GM12878 (cell line): ENCODE measurements around the gene POU2AF1. TPM values are rescaled to one million over a fixed set of nuclear protein-coding genes. Genes with fewer than 3 reads are reported as not detected.

Experiments used
- ATAC-seq: fragments of 200-7000 bp; cut with Tn5 transposase; 3 replicates; pipeline ENCODE4 v1.9.1; 2020; ENCODE audit warnings: mild to moderate bottlenecking, moderate library complexity
- BruUV-seq: library from RNA; stranded (reverse); fragments of 400-500 nt; replicated peaks from 2 replicates; lab custom pipeline; 2021; lab: Mats Ljungman, UMichigan
- CTCF ChIA-PET: fragments of 300-600 bp; sonication (Branson Sonifier 250); formaldehyde crosslinking; extraction: SDS; loops from one replicate; lab custom pipeline; 2021; ENCODE audit warnings: inconsistent platforms; lab: Yijun Ruan, JAX
- POLR2A ChIA-PET: fragments of 350-600 bp; formaldehyde crosslinking; extraction: SDS; loops from one replicate; lab custom pipeline; 2021; ENCODE audit warnings: inconsistent platforms; lab: Charles Lee
- RAD21 ChIA-PET: fragments of 300-600 bp; sonication (Branson Sonifier 250); formaldehyde crosslinking; loops from one replicate; lab custom pipeline; 2023; ENCODE audit warnings: antibody characterized with exemption; ENCODE audit not compliant: unreplicated experiment; lab: Charles Lee
- SMC1A ChIA-PET: fragments of 300-600 bp; sonication (Branson Sonifier 250); formaldehyde crosslinking; loops from one replicate; lab custom pipeline; 2023; ENCODE audit not compliant: unreplicated experiment, uncharacterized antibody; lab: Charles Lee
- DNase-seq: peaks from one replicate; pipeline ENCODE4 v3.0.0-alpha.2; 2011; ENCODE audit warnings: low read depth, low spot score
- FAIRE-seq: peaks from 3 replicates; lab custom pipeline; 2011; peaks lifted over from hg19 to GRCh38; lab: Jason Lieb, UNC
- H2AFZ ChIP-seq: 2 replicates; pipeline ENCODE4 v1.6.0; 2011; ENCODE audit warnings: low read depth, low read length, control low read depth; ENCODE audit not compliant: control insufficient read depth
- H3K27ac ChIP-seq: 2 replicates; pipeline ENCODE4 v1.5.1; 2011; ENCODE audit warnings: control low read depth; ENCODE audit not compliant: control insufficient read depth, insufficient read depth
- H3K27me3 ChIP-seq, 2 experiments: replicated peaks in 1 of 2; 2 replicates each; pipeline versions ENCODE4 v1.6.0 to v1.6.1; 2011; ENCODE audit warnings: low read length in 1 of 2; ENCODE audit not compliant: control insufficient read depth in 2 of 2, insufficient read depth in 2 of 2
- H3K36me3 ChIP-seq, 2 experiments: 2 replicates each; pipeline ENCODE4 v1.5.1; 2011; ENCODE audit warnings: low read length in 1 of 2; ENCODE audit not compliant: control insufficient read depth in 2 of 2, insufficient read depth in 2 of 2
- H3K4me1 ChIP-seq: 2 replicates; pipeline ENCODE4 v1.6.1; 2011; ENCODE audit warnings: mild to moderate bottlenecking, low read length, moderate library complexity, mixed read lengths; ENCODE audit not compliant: control insufficient read depth, insufficient read depth
- H3K4me2 ChIP-seq: 2 replicates; pipeline ENCODE4 v1.6.0; 2011; ENCODE audit warnings: control low read depth; ENCODE audit not compliant: control insufficient read depth, insufficient read depth
- H3K4me3 ChIP-seq: fragments of 200-600 bp; sonication (generic); 2 replicates; pipeline ENCODE4 v1.5.1; 2016
- H3K79me2 ChIP-seq: 2 replicates; pipeline ENCODE4 v1.6.0; 2011; ENCODE audit warnings: low read length; ENCODE audit not compliant: control insufficient read depth, insufficient read depth
- H3K9ac ChIP-seq: 2 replicates; pipeline ENCODE4 v1.8.0; 2011; ENCODE audit warnings: low read length, control low read depth, mixed read lengths; ENCODE audit not compliant: control insufficient read depth, insufficient read depth
- H3K9me3 ChIP-seq: replicated peaks from 3 replicates; pipeline ENCODE4 v1.5.1; 2011; ENCODE audit warnings: mild to moderate bottlenecking, low read length; ENCODE audit not compliant: control insufficient read depth, insufficient read depth
- H4K20me1 ChIP-seq: 2 replicates; pipeline ENCODE4 v1.6.0; 2011; ENCODE audit not compliant: control insufficient read depth, insufficient read depth
- BRCA1 ChIP-seq: IDR thresholded peaks from 2 replicates; pipeline ENCODE4 v1.6.1; 2011; ENCODE audit warnings: low read depth, low read length, improper control_type of control experiment
- FOXM1 ChIP-seq: IDR thresholded peaks from 2 replicates; pipeline ENCODE4 v1.6.1; 2012; ENCODE audit warnings: low read depth, mild to moderate bottlenecking, inconsistent platforms, low read length, moderate library complexity
- KLF5 ChIP-seq: fragments of 450-650 bp; IDR thresholded peaks from 2 replicates; pipeline ENCODE4 v1.6.1; 2014; ENCODE audit warnings: mild to moderate bottlenecking; ENCODE audit not compliant: partially characterized antibody
- LARP7 ChIP-seq: fragments of 450-650 bp; IDR thresholded peaks from 2 replicates; pipeline ENCODE4 v1.6.1; 2017; ENCODE audit warnings: mild to moderate bottlenecking
- MTA2 ChIP-seq: fragments of 450-650 bp; IDR thresholded peaks from 2 replicates; pipeline ENCODE4 v1.6.1; 2016; ENCODE audit warnings: low read depth, mild to moderate bottlenecking, moderate library complexity
- NFYB ChIP-seq: IDR thresholded peaks from 2 replicates; pipeline ENCODE4 v1.6.1; 2011; ENCODE audit warnings: low read depth, mild to moderate bottlenecking, low read length, improper control_type of control experiment, moderate library complexity; ENCODE audit not compliant: insufficient read depth
- NR2C1 ChIP-seq: fragments of 450-650 bp; IDR thresholded peaks from 2 replicates; pipeline ENCODE4 v1.6.1; 2017; ENCODE audit warnings: antibody characterized with exemption, mild to moderate bottlenecking, moderate library complexity
- NR2F1 ChIP-seq: fragments of 450-650 bp; conservative IDR thresholded peaks from 2 replicates; pipeline ENCODE4 v1.6.1; 2017; ENCODE audit warnings: mild to moderate bottlenecking
- PAX5 ChIP-seq: IDR thresholded peaks from 2 replicates; pipeline ENCODE4 v1.6.1; 2011; ENCODE audit warnings: low read depth, low read length, borderline replicate concordance
- POLR2A ChIP-seq: IDR thresholded peaks from 2 replicates; pipeline ENCODE4 v1.6.1; 2011; ENCODE audit warnings: low read depth, mild to moderate bottlenecking, low read length
- POLR2AphosphoS2 ChIP-seq: IDR thresholded peaks from 2 replicates; pipeline ENCODE4 v1.6.1; 2011; ENCODE audit warnings: low read depth, mild to moderate bottlenecking, low read length, improper control_type of control experiment, moderate library complexity
- POLR2AphosphoS5 ChIP-seq: IDR thresholded peaks from 2 replicates; pipeline ENCODE4 v1.6.1; 2011; ENCODE audit warnings: mild to moderate bottlenecking, low read length, inconsistent platforms
- ZBED1 ChIP-seq: IDR thresholded peaks from 2 replicates; pipeline ENCODE4 v1.6.1; 2016; ENCODE audit warnings: borderline replicate concordance
- ZNF274 ChIP-seq: IDR thresholded peaks from one replicate; pipeline ENCODE4 v1.8.0; 2011; ENCODE audit not compliant: insufficient read length, insufficient read depth
- WGBS: methylation state at CpG from one replicate; pipeline ENCODE4 v1.1.6; 2016; ENCODE audit warnings: low lambda C conversion rate; ENCODE audit not compliant: insufficient replicate concordance, insufficient coverage; ENCODE audit errors: missing lambda C conversion rate; 5-methylcytosine and 5-hydroxymethylcytosine counted together
- in situ Hi-C: fragments of 300-500 bp; cut with MboI; formaldehyde crosslinking; loops from 9 replicates; pipeline ENCODE4 v1.14.3; 2018; ENCODE audit warnings: mixed read lengths
- intact Hi-C: fragments of 100-400 bp; cut with micrococcal nuclease; formaldehyde crosslinking; loops from one replicate; pipeline ENCODE4 v1.14.2; 2022; ENCODE audit not compliant: unreplicated experiment
- polyA plus RNA-seq, 11 experiments: library from polyadenylated mRNA; depleted of rRNA in 4 of 11; unstranded in 6 of 11; stranded (reverse) in 5 of 11; fragments of >200 nt; fragmentation: Nextera tagmentation in 4 of 11; fragmentation: Illumina TruSeq in 1 of 11; extraction: Ambion mirVana in 4 of 11; extraction: Trizol in 1 of 11; gene quantifications; 1 replicate in 1 of 11; 2 replicates in 10 of 11; pipeline versions ENCODE4 v1.2.1 to v1.2.3, GENCODE V29; 2011 to 2016; ENCODE audit warnings: inconsistent platforms in 2 of 11, missing spikeins in 2 of 11, low read depth in 1 of 11
- total RNA-seq, 4 experiments: library from RNA; depleted of rRNA in 3 of 4; stranded (reverse); fragments of >200 nt in 3 of 4; fragmentation: Illumina TruSeq in 1 of 4; extraction: Trizol in 1 of 4; gene quantifications; 2 replicates each; pipeline versions ENCODE4 v1.2.1 to v1.2.3, GENCODE V29; 2013 to 2021
- TF ChIP-seq, protein P1 (sequence below): IDR thresholded peaks from 2 replicates; pipeline ENCODE4 v1.6.1; 2012; ENCODE audit warnings: low read length, inconsistent platforms
- TF ChIP-seq, protein P2 (sequence below): IDR thresholded peaks from 2 replicates; pipeline ENCODE4 v1.6.1; 2012; ENCODE audit warnings: low read depth, low read length, improper control_type of control experiment

Gene POU2AF1
- total and polyA plus RNA-seq, 10 of the 15 experiments (the other 5 are each of a cell fraction or from before 2014, with no cell fraction given): 13.1 to 169 (median 75.5) TPM

DNA sequence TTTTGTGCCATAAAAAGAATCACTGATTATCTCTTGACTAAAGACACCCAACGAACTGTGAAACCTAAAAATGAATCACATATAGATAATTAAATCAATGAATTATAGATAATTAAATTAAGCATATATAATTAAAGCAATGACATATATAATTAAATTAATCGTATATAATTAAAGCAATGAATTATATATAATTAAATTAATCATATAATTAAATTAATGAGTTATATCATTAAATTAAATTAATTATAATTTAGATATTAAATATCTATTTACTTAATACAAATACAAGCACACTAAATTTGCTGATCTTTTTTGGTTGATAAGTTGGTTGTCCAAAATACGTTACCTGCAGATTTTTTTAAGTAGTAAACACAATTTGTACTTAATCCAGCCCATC lies 30.9 kb downstream of the POU2AF1 start:
- no peak for TF ChIP-seq MTA2
- TF ChIP-seq KLF5: no peak
- no peak for TF ChIP-seq PAX5
- no peak for TF ChIP-seq LARP7
- no peak for TF ChIP-seq NR2C1
- TF ChIP-seq, protein P1, sequence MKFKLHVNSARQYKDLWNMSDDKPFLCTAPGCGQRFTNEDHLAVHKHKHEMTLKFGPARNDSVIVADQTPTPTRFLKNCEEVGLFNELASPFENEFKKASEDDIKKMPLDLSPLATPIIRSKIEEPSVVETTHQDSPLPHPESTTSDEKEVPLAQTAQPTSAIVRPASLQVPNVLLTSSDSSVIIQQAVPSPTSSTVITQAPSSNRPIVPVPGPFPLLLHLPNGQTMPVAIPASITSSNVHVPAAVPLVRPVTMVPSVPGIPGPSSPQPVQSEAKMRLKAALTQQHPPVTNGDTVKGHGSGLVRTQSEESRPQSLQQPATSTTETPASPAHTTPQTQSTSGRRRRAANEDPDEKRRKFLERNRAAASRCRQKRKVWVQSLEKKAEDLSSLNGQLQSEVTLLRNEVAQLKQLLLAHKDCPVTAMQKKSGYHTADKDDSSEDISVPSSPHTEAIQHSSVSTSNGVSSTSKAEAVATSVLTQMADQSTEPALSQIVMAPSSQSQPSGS: peak; percentile 27; the same call in 1 of the 2 replicates
- Histone ChIP-seq H3K9ac (no peak overlapping the region), H3K27ac (no peak overlapping the region), H3K4me1 (peaks cover 5% of the 10 kb centered on the region; the same call in 1 of the 2 replicates), H3K27me3 (no peaks in the 10 kb centered on the region), H3K4me3 (no peak overlapping the region), H3K9me3 (no peaks in the 10 kb centered on the region), H4K20me1 (no peaks in the 10 kb centered on the region), H3K79me2 (no peaks in the 10 kb centered on the region), H3K36me3 (peaks cover 2 to 16% of the 10 kb centered on the region in 2 experiments), H3K4me2 (no peak overlapping the region), H2AFZ (no peak overlapping the region)
- in situ Hi-C loops (no loop called here), intact Hi-C loops (loop anchor here (5.0 kb wide), 1 partner anchor 66 kb away; no protein-coding TSS in a partner anchor)
- BruUV-seq: no TSS peak
- no peak for ATAC-seq
- FAIRE-seq: no peak
- ChIA-PET POLR2A (no interaction called here), SMC1A (interaction anchor here (1.6 to 32.6 kb wide), 2 partner anchors 51 to 69 kb away, joined by 5 to 972 read pairs; no protein-coding TSS in a partner anchor), RAD21 (interaction anchor here (4.7 kb wide), 1 partner anchor 70 kb away, joined by 20 read pairs; no protein-coding TSS in a partner anchor), CTCF (interaction anchor here (0.7 to 2.3 kb wide), 4 partner anchors 75 to 82 kb away, joined by 3 to 10 read pairs (median 4); no protein-coding TSS in a partner anchor)
- no peak for DNase-seq
- WGBS: 64% methylated on average over 3 of the region's 3 CpGs

DNA sequence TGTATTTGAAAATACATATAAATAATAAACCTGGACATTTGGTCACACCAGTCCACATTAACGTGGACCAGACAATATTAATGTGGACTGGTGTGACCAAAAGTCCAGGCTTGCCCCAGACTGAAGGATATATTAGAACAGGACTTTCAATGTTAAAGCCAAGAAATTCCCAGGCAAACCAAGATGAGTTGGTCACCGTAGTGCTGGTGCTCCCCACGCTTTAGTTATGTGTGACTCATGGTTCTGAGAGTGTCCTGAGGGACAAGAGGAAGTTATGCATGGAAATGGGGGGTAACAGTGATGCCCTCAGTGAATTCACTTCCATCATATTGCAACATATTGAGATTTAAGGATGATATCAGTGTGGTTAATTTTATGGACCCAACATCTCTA lies 31.4 kb downstream of the POU2AF1 start:
- intact Hi-C loops: loop anchor here (5.0 kb wide), 1 partner anchor 65 kb away; no protein-coding TSS in a partner anchor
- Histone ChIP-seq H3K79me2 (no peaks in the 10 kb centered on the region), H3K4me1 (peaks cover 5% of the 10 kb centered on the region; the same call in 1 of the 2 replicates), H3K4me3 (no peak overlapping the region), H3K36me3 (peaks cover 0 to 13% of the 10 kb centered on the region in 2 experiments; a peak in 2 of 4 replicates), H2AFZ (no peak overlapping the region), H3K9me3 (no peaks in the 10 kb centered on the region), H3K9ac (no peak overlapping the region), H3K27ac (no peak overlapping the region), H3K27me3 (no peaks in the 10 kb centered on the region), H3K4me2 (no peak overlapping the region), H4K20me1 (no peaks in the 10 kb centered on the region)
- WGBS: 36% methylated on average over 3 of the region's 3 CpGs
- ATAC-seq (no peak), DNase-seq (no peak), FAIRE-seq (no peak)
- ChIA-PET POLR2A (no interaction called here), CTCF (interaction anchor here (0.7 kb wide), 1 partner anchor 34 kb away, joined by 3 read pairs; no protein-coding TSS in a partner anchor), RAD21 (no interaction called here), SMC1A (no interaction called here)
- no TSS peak for BruUV-seq
- in situ Hi-C loops: no loop called here
- TF ChIP-seq NFYB (no peak), BRCA1 (no peak), ZBED1 (no peak), POLR2AphosphoS2 (peak; percentile 57; the same call in 1 of the 2 replicates), ZNF274 (no peak), FOXM1 (no peak), POLR2AphosphoS5 (peak; percentile 25; the same call in 1 of the 2 replicates), NR2F1 (no peak), POLR2A (0 out of 2 replicates have a peak, but pooled peaks have one; percentile 25)
- TF ChIP-seq, protein P2, sequence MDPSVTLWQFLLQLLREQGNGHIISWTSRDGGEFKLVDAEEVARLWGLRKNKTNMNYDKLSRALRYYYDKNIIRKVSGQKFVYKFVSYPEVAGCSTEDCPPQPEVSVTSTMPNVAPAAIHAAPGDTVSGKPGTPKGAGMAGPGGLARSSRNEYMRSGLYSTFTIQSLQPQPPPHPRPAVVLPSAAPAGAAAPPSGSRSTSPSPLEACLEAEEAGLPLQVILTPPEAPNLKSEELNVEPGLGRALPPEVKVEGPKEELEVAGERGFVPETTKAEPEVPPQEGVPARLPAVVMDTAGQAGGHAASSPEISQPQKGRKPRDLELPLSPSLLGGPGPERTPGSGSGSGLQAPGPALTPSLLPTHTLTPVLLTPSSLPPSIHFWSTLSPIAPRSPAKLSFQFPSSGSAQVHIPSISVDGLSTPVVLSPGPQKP: no peak
